D721Med (cell line): Measurements from ENCODE around the gene CDHR2.

Experiments
- DNase-seq: peaks from one replicate; pipeline ENCODE4 v3.0.0; 2011; ENCODE audit warnings: low spot score; ENCODE audit not compliant: insufficient read length
- FAIRE-seq: peaks from 2 replicates; lab custom pipeline; 2011; peaks lifted over from hg19 to GRCh38; lab: Jason Lieb, UNC
- TF ChIP-seq, protein P1 (sequence below): IDR thresholded peaks from 2 replicates; pipeline ENCODE4 v1.5.1; 2012; ENCODE audit warnings: mild to moderate bottlenecking, control low read depth; ENCODE audit not compliant: insufficient read depth; ENCODE audit errors: missing control alignments

CDHR2 gene

DNA sequence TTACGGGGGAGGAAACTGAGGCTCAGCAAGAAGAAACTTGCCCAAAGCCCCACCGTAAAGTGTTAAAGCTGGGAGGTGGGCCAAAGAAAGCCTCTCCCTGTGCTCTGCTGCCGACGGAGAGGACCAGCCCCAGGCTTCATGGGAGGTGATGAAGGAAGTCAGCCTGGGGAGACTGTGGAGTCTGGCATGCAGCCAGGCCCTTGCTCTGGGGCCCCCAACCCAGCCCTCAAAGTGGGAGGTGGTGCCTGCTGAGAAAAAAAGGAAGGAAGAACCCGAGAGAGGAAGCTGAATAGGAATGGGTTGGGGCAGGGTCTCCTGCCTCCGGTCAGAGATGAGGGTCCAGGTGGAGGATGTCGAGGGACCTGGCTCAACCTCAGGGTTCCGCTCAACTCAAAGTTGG, 15.8 kb upstream of the CDHR2 start:
- TF ChIP-seq, protein P1, sequence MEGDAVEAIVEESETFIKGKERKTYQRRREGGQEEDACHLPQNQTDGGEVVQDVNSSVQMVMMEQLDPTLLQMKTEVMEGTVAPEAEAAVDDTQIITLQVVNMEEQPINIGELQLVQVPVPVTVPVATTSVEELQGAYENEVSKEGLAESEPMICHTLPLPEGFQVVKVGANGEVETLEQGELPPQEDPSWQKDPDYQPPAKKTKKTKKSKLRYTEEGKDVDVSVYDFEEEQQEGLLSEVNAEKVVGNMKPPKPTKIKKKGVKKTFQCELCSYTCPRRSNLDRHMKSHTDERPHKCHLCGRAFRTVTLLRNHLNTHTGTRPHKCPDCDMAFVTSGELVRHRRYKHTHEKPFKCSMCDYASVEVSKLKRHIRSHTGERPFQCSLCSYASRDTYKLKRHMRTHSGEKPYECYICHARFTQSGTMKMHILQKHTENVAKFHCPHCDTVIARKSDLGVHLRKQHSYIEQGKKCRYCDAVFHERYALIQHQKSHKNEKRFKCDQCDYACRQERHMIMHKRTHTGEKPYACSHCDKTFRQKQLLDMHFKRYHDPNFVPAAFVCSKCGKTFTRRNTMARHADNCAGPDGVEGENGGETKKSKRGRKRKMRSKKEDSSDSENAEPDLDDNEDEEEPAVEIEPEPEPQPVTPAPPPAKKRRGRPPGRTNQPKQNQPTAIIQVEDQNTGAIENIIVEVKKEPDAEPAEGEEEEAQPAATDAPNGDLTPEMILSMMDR = no peak
- no peak for DNase-seq
- FAIRE-seq = no peak

DNA sequence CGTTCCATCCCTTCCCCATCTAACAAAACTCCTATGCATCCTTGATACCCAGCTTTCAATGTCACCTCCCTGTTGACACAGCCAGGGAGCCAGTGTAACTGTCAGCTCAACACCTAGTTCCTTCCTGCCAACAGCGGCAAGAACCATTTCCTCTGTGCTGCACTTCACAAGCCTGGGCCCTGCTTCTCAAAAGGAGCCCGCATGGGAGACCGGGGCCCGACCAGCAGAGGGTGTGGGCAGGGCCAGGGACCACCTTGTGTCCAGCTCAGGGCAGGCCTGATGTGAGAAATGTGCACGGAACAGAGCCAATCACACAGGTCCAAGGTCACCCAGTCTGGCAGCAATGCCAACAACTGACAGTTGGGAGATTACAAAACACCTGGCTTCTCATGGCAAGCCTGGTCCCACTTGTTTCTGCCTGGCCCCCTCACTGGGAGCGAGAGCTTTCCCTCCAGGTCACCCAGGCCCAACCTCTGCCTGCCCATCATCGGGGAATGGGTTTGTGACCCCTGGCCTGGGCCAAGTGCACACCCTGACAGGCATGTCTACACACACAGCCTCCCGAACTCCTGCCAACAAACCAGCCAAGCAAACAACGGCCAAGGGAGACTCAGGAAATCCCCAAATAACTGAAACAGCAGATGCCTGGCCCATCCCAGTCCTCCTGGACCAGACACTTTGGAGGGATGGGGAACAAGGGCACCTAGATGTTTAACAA, 15.1 kb upstream of the CDHR2 start:
- DNase-seq = no peak
- TF ChIP-seq, protein P1 = no peak
- no peak for FAIRE-seq

DNA sequence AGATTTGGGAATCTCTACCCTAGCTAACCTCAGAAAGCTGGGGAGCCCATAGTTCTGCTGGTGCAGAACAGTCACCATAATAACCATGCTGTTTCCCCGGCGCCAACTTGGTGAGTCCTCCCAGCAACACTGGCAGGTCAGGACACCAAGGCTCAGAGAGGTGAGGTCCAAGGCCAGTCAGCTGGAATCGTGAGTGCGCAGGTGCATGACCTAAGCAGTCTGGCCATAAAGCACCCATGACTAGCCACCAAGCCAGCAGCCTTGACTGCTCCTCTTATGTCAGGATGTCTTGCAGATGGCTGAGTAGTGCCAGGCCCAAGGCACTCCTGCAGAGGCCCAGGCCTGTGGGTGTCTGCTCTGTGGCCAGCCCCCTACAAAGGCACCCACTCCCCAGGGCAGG, 14.5 kb upstream of the CDHR2 start:
- no peak for DNase-seq
- TF ChIP-seq, protein P1 = no peak
- FAIRE-seq = no peak

DNA sequence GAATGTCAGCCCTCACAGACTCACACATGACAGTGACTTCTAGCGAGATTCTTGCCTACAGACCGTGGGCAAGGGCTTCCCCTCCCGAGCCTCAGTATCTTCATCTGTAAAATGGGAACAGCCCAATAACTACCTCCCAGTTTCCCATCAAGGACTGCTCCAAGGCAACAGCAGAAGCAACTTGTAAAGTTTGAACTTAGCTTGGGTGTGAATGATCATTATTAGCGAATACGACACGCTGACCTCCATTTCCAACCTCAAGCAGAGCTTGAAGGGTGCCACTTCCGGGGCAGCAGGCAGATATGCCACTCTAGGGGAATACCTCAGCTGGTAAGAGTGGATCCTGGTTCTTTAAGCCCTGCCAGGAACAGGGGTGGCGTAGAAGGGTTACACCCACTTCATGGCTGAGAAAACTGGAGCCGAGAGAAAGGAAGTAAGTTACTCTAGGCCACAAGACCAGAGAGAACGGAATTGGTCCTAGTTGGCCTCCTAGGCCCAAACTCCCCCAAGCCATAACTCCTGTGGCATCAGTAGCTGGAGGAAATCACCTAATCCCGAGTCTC, 14.0 kb upstream of the CDHR2 start:
- TF ChIP-seq, protein P1 = no peak
- DNase-seq = no peak
- no peak for FAIRE-seq

DNA sequence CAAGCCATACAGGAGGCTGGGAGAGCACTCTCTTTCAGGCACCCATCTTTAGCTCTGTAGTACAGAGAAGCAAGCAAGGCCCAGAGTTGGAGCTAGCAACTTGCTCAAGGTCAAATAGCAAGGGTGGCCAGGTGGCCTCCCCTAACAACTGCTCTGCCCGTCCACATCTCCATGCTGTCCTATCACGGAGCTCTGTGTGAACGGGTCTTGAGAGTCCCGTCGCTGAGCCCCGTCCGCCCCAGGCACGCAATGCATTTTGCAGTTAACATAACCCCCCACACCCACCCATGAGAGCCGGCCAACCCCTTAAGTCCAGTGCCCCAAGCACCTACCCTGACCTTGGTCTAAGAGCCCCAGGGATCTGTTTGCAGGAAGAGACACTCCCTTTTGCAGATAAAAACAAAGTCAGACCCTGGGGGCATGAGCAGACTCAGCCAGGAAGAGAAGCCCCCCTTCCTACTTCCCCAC, 13.4 kb upstream of the CDHR2 start:
- TF ChIP-seq, protein P1 = no peak
- DNase-seq = no peak
- no peak for FAIRE-seq

- FAIRE-seq = no peak
- TF ChIP-seq, protein P1 = no peak
- no peak for DNase-seq
Observed at GRCh38 chr5:176536132-176536901, 12.8 kb upstream of the CDHR2 start.
